Transverse colon (tissue), 4 donors: ENCODE data around the gene BTK. TPM values are rescaled to one million over a fixed set of nuclear protein-coding genes. Genes with fewer than 3 reads are reported as not detected.

Experiments
- DNase-seq: peaks from one replicate; pipeline ENCODE4 v3.0.0-alpha.2; 2019
- H3K27ac ChIP-seq, 4 donors: fragments of 200-600 bp; sonication (generic); 2 replicates each; pipeline ENCODE4 v1.5.1; 2016 to 2018; ENCODE audit warnings: inconsistent platforms in 4 of 4
- H3K27me3 ChIP-seq: fragments of 200-600 bp; sonication (generic); 2 replicates; pipeline ENCODE4 v1.5.1; 2017; ENCODE audit warnings: inconsistent platforms
- H3K36me3 ChIP-seq, 4 donors: fragments of 200-600 bp; sonication (generic); 2 replicates each; pipeline ENCODE4 v1.5.1; 2017 to 2019; ENCODE audit warnings: inconsistent platforms in 4 of 4
- H3K4me1 ChIP-seq, 4 donors: fragments of 200-600 bp; sonication (generic); 2 replicates each; pipeline ENCODE4 v1.5.1; 2017 to 2020; ENCODE audit warnings: inconsistent platforms in 4 of 4
- H3K4me3 ChIP-seq, 4 donors: fragments of 200-600 bp; sonication (generic); 1 replicate in 1 of 4; 2 replicates in 3 of 4; pipeline versions ENCODE4 v1.5.1 to v1.6.1; 2017 to 2019; ENCODE audit warnings: inconsistent platforms in 4 of 4
- H3K9me3 ChIP-seq, 2 donors: fragments of 200-600 bp; sonication (generic); 2 replicates each; pipeline ENCODE4 v1.5.1; 2017 to 2019; ENCODE audit warnings: inconsistent platforms in 2 of 2
- CTCF ChIP-seq, 5 experiments: fragments of 200-600 bp in 3 of 5; fragments of 450-650 bp in 2 of 5; sonication (generic) in 3 of 5; IDR thresholded peaks; 1 replicate in 2 of 5; 2 replicates in 3 of 5; pipeline ENCODE4 v1.5.1; 2016 to 2017; ENCODE audit warnings: antibody characterized with exemption in 5 of 5, inconsistent platforms in 3 of 5, mild to moderate bottlenecking in 2 of 5, moderate library complexity in 1 of 5
- EP300 ChIP-seq: sonication (generic); formaldehyde crosslinking; IDR thresholded peaks from one replicate; pipeline ENCODE4 v1.6.1; 2017; ENCODE audit warnings: antibody characterized with exemption, low read depth
- POLR2A ChIP-seq: fragments of 450-650 bp; IDR thresholded peaks from one replicate; pipeline ENCODE4 v1.6.1; 2016; ENCODE audit warnings: antibody characterized with exemption, mild to moderate bottlenecking, moderate library complexity
- POLR2AphosphoS5 ChIP-seq, 3 donors: sonication (generic); formaldehyde crosslinking; IDR thresholded peaks; one replicate each; pipeline ENCODE4 v1.6.1; 2016; ENCODE audit warnings: antibody characterized with exemption in 3 of 3
- WGBS, 2 donors: methylation state at CpG; one replicate each; pipeline ENCODE4 v1.1.5; 2018; ENCODE audit warnings: low coverage in 1 of 2; 5-methylcytosine and 5-hydroxymethylcytosine counted together
- in situ Hi-C, 4 donors: fragments of 200-750 bp; cut with MboI; loops; one replicate each; pipeline versions ENCODE4 v1.15.0 to v1.15.1; 2017; ENCODE audit warnings: low sequenced_read_pairs in 3 of 4, low pct_ligation_motif_present in 1 of 4, low pct_unique_long_range_greater_than_20kb in 1 of 4
- intact Hi-C: fragments of 100-400 bp; cut with DNase I; formaldehyde crosslinking; loops from one replicate; pipeline ENCODE4 v1.15.1; 2023; ENCODE audit warnings: low total_unique reads
- total RNA-seq, 4 donors: library from RNA; depleted of rRNA; stranded (reverse); fragments of >200 nt; gene quantifications; one replicate each; pipeline ENCODE4 v1.1.0, GENCODE V29; 2016

BTK gene
- total RNA-seq, 4 donors from 2014 or later = 0.40 to 7.9 (median 4.4) TPM

GRCh38 chrX:101409043-101409442, 23.1 kb upstream of the BTK start:
- intact Hi-C loops (no loop called here), in situ Hi-C loops (loop anchor here in 2 of 4 donors (25.0 kb wide), 2 partner anchors 228 to 353 kb away; no protein-coding TSS in a partner anchor)
- peak overlapping the region in 3 of 4 donors; percentile 42 to 63 (median 61) for H3K4me3 ChIP-seq
- 31% methylated on average over 6 of the region's 6 CpGs; no CpG with 5 or more reads in 1 of the 2 donors for WGBS, 2 donors
- peaks cover 0 to 31% (median 2%) of the 10 kb centered on the region in 4 donors for H3K4me1 ChIP-seq
- no peak for DNase-seq
- no peaks in the 10 kb centered on the region for H3K36me3 ChIP-seq
- H3K27ac ChIP-seq = peak overlapping the region; percentile 81 to 94 (median 92)
- TF ChIP-seq POLR2A = no peak
- peak in 1 of 3 donors; percentile 23 for TF ChIP-seq POLR2AphosphoS5 (IDR thresholded peaks at IDR 0.05)
- H3K9me3 ChIP-seq = no peaks in the 10 kb centered on the region
- H3K27me3 ChIP-seq = no peaks in the 10 kb centered on the region

GRCh38 chrX:101408532-101408841, 22.5 kb upstream of the BTK start:
- TF ChIP-seq EP300 = no peak
- TF ChIP-seq POLR2A = no peak
- TF ChIP-seq CTCF (IDR thresholded peaks at IDR 0.05) = peak in 1 of 5 experiments; percentile 10
- intact Hi-C loops = no loop called here
- DNase-seq = no peak
- peak overlapping the region; percentile 81 to 94 (median 92) for H3K27ac ChIP-seq
- in situ Hi-C loops = loop anchor here in 2 of 4 donors (25.0 kb wide), 2 partner anchors 229 to 354 kb away; no protein-coding TSS in a partner anchor
- no peaks in the 10 kb centered on the region for H3K27me3 ChIP-seq
- 54% methylated on average over 8 of the region's 8 CpGs; no CpG with 5 or more reads in 1 of the 2 donors for WGBS, 2 donors
- peaks cover 0 to 31% (median 2%) of the 10 kb centered on the region in 4 donors for H3K4me1 ChIP-seq
- no peaks in the 10 kb centered on the region for H3K36me3 ChIP-seq
- peak overlapping the region; percentile 14 to 63 (median 52) for H3K4me3 ChIP-seq
- H3K9me3 ChIP-seq = no peaks in the 10 kb centered on the region

- peaks cover 0 to 31% (median 2%) of the 10 kb centered on the region in 4 donors for H3K4me1 ChIP-seq
- no peaks in the 10 kb centered on the region for H3K36me3 ChIP-seq
- in situ Hi-C loops = loop anchor here in 2 of 4 donors (25.0 kb wide), 2 partner anchors 229 to 354 kb away; no protein-coding TSS in a partner anchor
- H3K27ac ChIP-seq = peak within 1 kb of the TSS; percentile 81 to 94 (median 92)
- intact Hi-C loops = no loop called here
- H3K4me3 ChIP-seq = peak within 1 kb of the TSS; percentile 29 to 67 (median 52)
- WGBS, 2 donors = 47% methylated on average over 46 of the region's 47 CpGs; no CpG with 5 or more reads in 1 of the 2 donors
- TF ChIP-seq CTCF (IDR thresholded peaks at IDR 0.05) = peak in 2 of 5 experiments; percentile 43 to 54
- peak; percentile 86 for TF ChIP-seq POLR2A
- peak; percentile 77 to 96 (median 95) for TF ChIP-seq POLR2AphosphoS5 (IDR thresholded peaks at IDR 0.05)
- peak; percentile 34 for TF ChIP-seq EP300
- H3K27me3 ChIP-seq = no peaks in the 10 kb centered on the region
- no peaks in the 10 kb centered on the region for H3K9me3 ChIP-seq
- DNase-seq = peak; percentile 92
Observed at GRCh38 chrX:101407748-101408531, 21.9 kb upstream of the BTK start, which contains the start of the genes GLA and HNRNPH2. GLA (minus strand) TSS chrX:101407925; CDS start chrX:101407903, 22 bp downstream. HNRNPH2 (plus strand) TSS chrX:101408222; CDS start chrX:101411989, 3,767 bp downstream.

- TF ChIP-seq EP300 (no peak), CTCF (IDR thresholded peaks at IDR 0.05) (no peak), POLR2A (no peak), POLR2AphosphoS5 (IDR thresholded peaks at IDR 0.05) (no peak)
- DNase-seq = no peak
- no peaks in the 10 kb centered on the region for H3K27me3 ChIP-seq
- H3K4me3 ChIP-seq = peak overlapping the region; percentile 29 to 67 (median 50)
- H3K27ac ChIP-seq = peak overlapping the region; percentile 81 to 94 (median 92)
- H3K9me3 ChIP-seq = no peaks in the 10 kb centered on the region
- intact Hi-C loops = no loop called here
- WGBS, 2 donors = 41% methylated on average over 15 of the region's 15 CpGs; no CpG with 5 or more reads in 1 of the 2 donors
- no peaks in the 10 kb centered on the region for H3K36me3 ChIP-seq
- in situ Hi-C loops = loop anchor here in 2 of 4 donors (25.0 kb wide), 2 partner anchors 230 to 355 kb away; no protein-coding TSS in a partner anchor
- peaks cover 0 to 31% (median 2%) of the 10 kb centered on the region in 4 donors for H3K4me1 ChIP-seq
Observed at GRCh38 chrX:101407167-101407747, 21.3 kb upstream of the BTK start.
